PC-3 (cell line): ENCODE data around the gene AFM.

Source experiments
- CTCF ChIP-seq: fragments of 300-600 bp; sonication (generic); conservative IDR thresholded peaks from 2 replicates; pipeline ENCODE4 v1.5.1; 2017; ENCODE audit warnings: antibody characterized with exemption, low read depth, mild to moderate bottlenecking, low read length
- EZH2phosphoT487 ChIP-seq: fragments of 300-600 bp; sonication (generic); IDR thresholded peaks from 2 replicates; pipeline ENCODE4 v1.6.1; 2018; ENCODE audit warnings: mild to moderate bottlenecking, antibody characterized with exemption, low read length, borderline replicate concordance

DNA sequence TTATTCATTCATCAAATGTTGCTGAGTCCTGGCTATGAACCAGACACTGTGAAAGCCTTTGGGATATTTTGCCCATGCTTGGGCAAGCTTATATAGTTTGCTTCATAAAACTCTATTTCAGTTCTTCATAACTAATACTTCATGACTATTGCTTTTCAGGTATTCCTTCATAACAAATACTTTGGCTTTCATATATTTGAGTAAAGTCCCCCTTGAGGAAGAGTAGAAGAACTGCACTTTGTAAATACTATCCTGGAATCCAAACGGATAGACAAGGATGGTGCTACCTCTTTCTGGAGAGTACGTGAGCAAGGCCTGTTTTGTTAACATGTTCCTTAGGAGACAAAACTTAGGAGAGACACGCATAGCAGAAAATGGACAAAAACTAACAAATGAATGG is 47.2 kb upstream of the AFM start:
- TF ChIP-seq EZH2phosphoT487, result no peak
- TF ChIP-seq CTCF, result peak; percentile 76
